H1 (cell line): Measurements from ENCODE around the gene DSG2. TPM values are rescaled to one million over a fixed set of nuclear protein-coding genes. Genes with fewer than 3 reads are reported as not detected.

ENCODE experiments used
- CTCF ChIA-PET: fragments of 300-600 bp; sonication (Branson Sonifier 250); formaldehyde crosslinking; loops from one replicate; lab custom pipeline; 2021; ENCODE audit not compliant: partially characterized antibody; lab: Charles Lee
- POLR2A ChIA-PET: fragments of 300-600 bp; sonication (Branson Sonifier 250); formaldehyde crosslinking; loops from one replicate; lab custom pipeline; 2021; ENCODE audit warnings: inconsistent platforms; ENCODE audit not compliant: partially characterized antibody; lab: Charles Lee
- DNase-seq, 2 experiments: peaks; one replicate each; pipeline versions ENCODE4 v3.0.0 to v3.0.0-alpha.2; 2010 to 2022; ENCODE audit warnings: low spot score in 2 of 2, low read depth in 1 of 2, mixed read lengths in 1 of 2
- FAIRE-seq: peaks from 2 replicates; lab custom pipeline; 2011; peaks lifted over from hg19 to GRCh38; lab: Jason Lieb, UNC
- H2AFZ ChIP-seq: 2 replicates; pipeline ENCODE4 v1.8.1; 2012; ENCODE audit warnings: low read length, inconsistent platforms
- H2AK5ac ChIP-seq: 2 replicates; pipeline ENCODE4 v1.6.1; 2013; ENCODE audit warnings: low read depth, low read length
- H2BK120ac ChIP-seq: replicated peaks from 2 replicates; pipeline ENCODE3; 2013; ENCODE audit warnings: low read depth, low read length, inconsistent platforms
- H2BK12ac ChIP-seq: 2 replicates; pipeline ENCODE4 v1.6.1; 2013; ENCODE audit warnings: low read depth, low read length
- H2BK15ac ChIP-seq: 2 replicates; pipeline ENCODE4 v1.6.1; 2013; ENCODE audit warnings: low read length
- H2BK20ac ChIP-seq: 2 replicates; pipeline ENCODE4 v1.6.1; 2013; ENCODE audit warnings: low read length
- H2BK5ac ChIP-seq: 2 replicates; pipeline ENCODE4 v1.6.1; 2013; ENCODE audit warnings: low read depth, low read length
- H3K14ac ChIP-seq: 2 replicates; pipeline ENCODE4 v1.6.1; 2013; ENCODE audit warnings: inconsistent platforms; ENCODE audit not compliant: insufficient read length
- H3K18ac ChIP-seq: 2 replicates; pipeline ENCODE4 v1.6.1; 2013; ENCODE audit warnings: low read length; ENCODE audit errors: extremely low read depth
- H3K23ac ChIP-seq: 2 replicates; pipeline ENCODE4 v1.6.1; 2013; ENCODE audit warnings: inconsistent platforms; ENCODE audit not compliant: insufficient read length
- H3K23me2 ChIP-seq: 2 replicates; pipeline ENCODE4 v1.6.1; 2013; ENCODE audit warnings: low read depth, low read length
- H3K27ac ChIP-seq: 2 replicates; pipeline ENCODE4 v1.6.1; 2011; ENCODE audit warnings: low read depth, low read length, inconsistent platforms
- H3K27me3 ChIP-seq, 4 experiments: replicated peaks in 1 of 4; 1 replicate in 1 of 4; 2 replicates in 3 of 4; pipeline versions ENCODE4 v1.6.1 to v1.8.1; 2011 to 2013; ENCODE audit warnings: low read length in 3 of 4, mild to moderate bottlenecking in 3 of 4, inconsistent platforms in 2 of 4, mixed read lengths in 2 of 4, moderate library complexity in 1 of 4; ENCODE audit not compliant: control insufficient read depth in 3 of 4, insufficient read depth in 3 of 4; ENCODE audit errors: extremely low read depth in 1 of 4
- H3K36me3 ChIP-seq, 4 experiments: 2 replicates each; pipeline versions ENCODE4 v1.6.1 to v1.8.1; 2011 to 2013; ENCODE audit warnings: mild to moderate bottlenecking in 4 of 4, low read length in 3 of 4, moderate library complexity in 2 of 4, control low read depth in 1 of 4, inconsistent platforms in 1 of 4; ENCODE audit not compliant: insufficient read depth in 4 of 4, control insufficient read depth in 2 of 4
- H3K4ac ChIP-seq: replicated peaks from 2 replicates; pipeline ENCODE3; 2013; ENCODE audit warnings: low read length, low read depth, mixed read lengths, inconsistent platforms; ENCODE audit not compliant: insufficient read length
- H3K4me1 ChIP-seq, 4 experiments: replicated peaks in 1 of 4; 1 replicate in 1 of 4; 2 replicates in 3 of 4; pipeline versions ENCODE4 v1.6.1 to v1.8.1; 2011 to 2013; ENCODE audit warnings: low read length in 3 of 4, inconsistent platforms in 2 of 4, mixed read lengths in 1 of 4; ENCODE audit not compliant: insufficient read depth in 4 of 4, control insufficient read depth in 3 of 4
- H3K4me2 ChIP-seq, 2 experiments: 2 replicates each; pipeline versions ENCODE4 v1.6.1 to v1.8.1; 2011 to 2013; ENCODE audit warnings: low read depth in 2 of 2, low read length in 2 of 2, control low read depth in 1 of 2, inconsistent platforms in 1 of 2, mild to moderate bottlenecking in 1 of 2; ENCODE audit not compliant: insufficient read depth in 1 of 2
- H3K4me3 ChIP-seq, 4 experiments: fragments of 200-600, 300-600 bp in 1 of 4; sonication (generic), shearing (Covaris generic), sonication (Bioruptor Twin) in 1 of 4; 2 replicates each; pipeline versions ENCODE4 v1.5.1 to v1.8.1; 2011 to 2016; ENCODE audit warnings: low read length in 4 of 4, low read depth in 3 of 4, control low read depth in 2 of 4, inconsistent platforms in 2 of 4, mild to moderate bottlenecking in 2 of 4, mixed read lengths in 1 of 4, moderate library complexity in 1 of 4; ENCODE audit not compliant: insufficient read depth in 2 of 4; ENCODE audit errors: extremely low read depth in 1 of 4
- H3K56ac ChIP-seq: replicated peaks from 2 replicates; pipeline ENCODE3; 2013; ENCODE audit warnings: low read depth, mild to moderate bottlenecking, mixed read lengths, low read length, inconsistent platforms; ENCODE audit not compliant: insufficient read length
- H3K79me1 ChIP-seq: 2 replicates; pipeline ENCODE4 v1.6.1; 2013; ENCODE audit warnings: low read depth, low read length, control low read depth
- H3K79me2 ChIP-seq, 2 experiments: 2 replicates each; pipeline versions ENCODE4 v1.6.1 to v1.8.1; 2012 to 2013; ENCODE audit warnings: low read length in 2 of 2, mild to moderate bottlenecking in 2 of 2, inconsistent platforms in 1 of 2; ENCODE audit not compliant: insufficient read depth in 2 of 2, control insufficient read depth in 1 of 2
- H3K9ac ChIP-seq, 4 experiments: replicated peaks in 1 of 4; 1 replicate in 1 of 4; 2 replicates in 3 of 4; pipeline versions ENCODE4 v1.6.1 to v1.8.1; 2011 to 2013; ENCODE audit warnings: low read depth in 3 of 4, low read length in 3 of 4, control low read depth in 2 of 4, mild to moderate bottlenecking in 2 of 4, moderate library complexity in 2 of 4, inconsistent platforms in 1 of 4; ENCODE audit errors: extremely low read depth in 1 of 4
- H3K9me3 ChIP-seq, 2 experiments: 2 replicates each; pipeline versions ENCODE4 v1.6.1 to v1.8.1; 2012 to 2013; ENCODE audit warnings: mild to moderate bottlenecking in 2 of 2, moderate library complexity in 2 of 2, control low read depth in 1 of 2, inconsistent platforms in 1 of 2, low read depth in 1 of 2, low read length in 1 of 2, mixed read lengths in 1 of 2; ENCODE audit not compliant: insufficient read depth in 2 of 2
- H4K20me1 ChIP-seq, 2 experiments: replicated peaks in 1 of 2; 2 replicates each; pipeline versions ENCODE3 to v1.8.1; 2011 to 2013; ENCODE audit warnings: inconsistent platforms in 2 of 2, low read length in 2 of 2, mild to moderate bottlenecking in 1 of 2; ENCODE audit not compliant: insufficient read depth in 2 of 2, control insufficient read depth in 1 of 2
- H4K5ac ChIP-seq: 2 replicates; pipeline ENCODE4 v1.6.1; 2013; ENCODE audit warnings: low read length, low read depth, mixed read lengths, inconsistent platforms; ENCODE audit not compliant: insufficient read length
- H4K8ac ChIP-seq: 2 replicates; pipeline ENCODE4 v1.8.0; 2013; ENCODE audit warnings: mild to moderate bottlenecking, moderate library complexity, low read length, inconsistent platforms; ENCODE audit not compliant: insufficient read depth; ENCODE audit errors: extremely low read depth
- H4K91ac ChIP-seq: replicated peaks from 2 replicates; pipeline ENCODE3; 2013; ENCODE audit warnings: low read length, mixed read lengths, inconsistent platforms; ENCODE audit not compliant: insufficient read length
- ASH2L ChIP-seq: fragments of 200-600, 300-600 bp; sonication (generic); IDR thresholded peaks from one replicate; pipeline ENCODE4 v1.7.1; 2017; ENCODE audit warnings: low read length
- BCL11A ChIP-seq, 2 experiments: IDR thresholded peaks; one replicate each; pipeline ENCODE4 v1.6.1; 2011; ENCODE audit warnings: low read depth in 2 of 2, low read length in 2 of 2, mild to moderate bottlenecking in 2 of 2
- RBBP5 ChIP-seq: IDR thresholded peaks from 2 replicates; pipeline ENCODE4 v1.7.1; 2012; ENCODE audit warnings: low read depth, mild to moderate bottlenecking, inconsistent platforms, low read length, moderate library complexity, borderline replicate concordance
- RFX5 ChIP-seq: IDR thresholded peaks from 2 replicates; pipeline ENCODE4 v1.6.1; 2011; ENCODE audit warnings: low read depth, low read length, improper control_type of control experiment, borderline replicate concordance
- RXRA ChIP-seq: IDR thresholded peaks from 2 replicates; pipeline ENCODE4 v1.6.1; 2011; ENCODE audit warnings: low read depth, mild to moderate bottlenecking, low read length, moderate library complexity; ENCODE audit not compliant: insufficient read depth
- TBP ChIP-seq: IDR thresholded peaks from 2 replicates; pipeline ENCODE4 v1.6.1; 2011; ENCODE audit warnings: low read depth, low read length, improper control_type of control experiment
- WGBS, 2 experiments: shearing (Covaris generic) in 1 of 2; methylation state at CpG; one replicate each; pipeline versions ENCODE4 v1.1.6 to v1.1.7; 2013 to 2015; ENCODE audit warnings: low lambda C conversion rate in 2 of 2, mixed read lengths in 2 of 2, inconsistent platforms in 1 of 2, low coverage in 1 of 2, missing lambda C conversion rate in 1 of 2; ENCODE audit not compliant: insufficient replicate concordance in 2 of 2, insufficient coverage in 1 of 2, insufficient read length in 1 of 2; ENCODE audit errors: extremely low coverage in 1 of 2, missing lambda C conversion rate in 1 of 2; 5-methylcytosine and 5-hydroxymethylcytosine counted together
- polyA plus RNA-seq, 7 experiments: library from polyadenylated mRNA; depleted of rRNA in 3 of 7; stranded (reverse) in 5 of 7; unstranded in 2 of 7; fragments of >200 nt in 5 of 7; fragments of 200-250 nt in 2 of 7; gene quantifications; 1 replicate in 5 of 7; 2 replicates in 1 of 7; 4 replicates in 1 of 7; pipeline versions ENCODE4 v1.2.1 to v1.2.3, GENCODE V29; 2011 to 2013; ENCODE audit warnings: missing spikeins in 2 of 7, mixed read lengths in 2 of 7
- total RNA-seq: library from RNA; stranded (reverse); fragmentation: NEBNext Ultra II Directional; extraction: Animal tissue kit (Norgen Biotek cat#: 25700); gene quantifications from 2 replicates; pipeline ENCODE4 v1.2.1, GENCODE V29; 2021

The DSG2 gene
- total and polyA plus RNA-seq, 2 of the 8 experiments (the other 6 are each of a cell fraction or from before 2014, with no cell fraction given) = 60.1 to 144 TPM

DNA sequence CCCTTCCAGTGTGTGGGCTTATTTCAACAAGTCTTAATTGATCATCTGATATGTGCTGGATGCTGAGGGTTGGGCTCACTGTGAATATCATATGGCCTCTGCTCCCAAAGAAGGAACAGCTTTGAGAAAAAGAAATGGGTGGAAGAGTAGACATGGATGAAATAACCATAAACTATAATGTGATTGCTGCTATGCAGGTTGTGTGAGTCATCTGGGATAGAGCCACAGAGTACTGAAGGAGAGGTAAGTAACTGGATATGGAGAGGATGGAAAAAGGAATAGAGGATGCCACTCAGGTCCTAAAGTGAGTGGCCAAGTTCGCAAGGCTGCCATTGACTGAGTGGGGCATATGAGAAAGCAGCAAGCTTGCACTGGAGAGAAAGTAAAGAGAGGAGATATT, 8.7 kb upstream of the DSG2 start:
- Histone ChIP-seq H2BK120ac (no peak overlapping the region), H3K9ac (no peak overlapping the region), H3K4ac (no peak overlapping the region), H3K56ac (no peak overlapping the region), H4K5ac (no peak overlapping the region), H3K9me3 (no peaks in the 10 kb centered on the region), H3K79me2 (no peaks in the 10 kb centered on the region), H3K4me3 (no peak overlapping the region), H3K4me1 (no peaks in the 10 kb centered on the region), H3K18ac (no peak overlapping the region), H3K14ac (no peak overlapping the region), H2BK5ac (no peak overlapping the region), H3K4me2 (no peak overlapping the region), H3K27ac (no peak overlapping the region), H3K23ac (no peak overlapping the region), H3K27me3 (no peaks in the 10 kb centered on the region), H3K23me2 (no peaks in the 10 kb centered on the region), H2AK5ac (no peak overlapping the region), H2BK20ac (no peak overlapping the region), H4K91ac (no peak overlapping the region), H3K79me1 (no peaks in the 10 kb centered on the region), H2AFZ (no peak overlapping the region), H2BK15ac (no peak overlapping the region), H3K36me3 (no peaks in the 10 kb centered on the region), H4K20me1 (no peaks in the 10 kb centered on the region), H2BK12ac (no peak overlapping the region), H4K8ac (no peak overlapping the region)
- ChIA-PET POLR2A (no interaction called here), CTCF (no interaction called here)
- WGBS, 2 experiments = 100% methylated on average over 1 of the region's 1 CpG; no CpG with 5 or more reads in 1 of the 2 experiments
- DNase-seq = no peak
- FAIRE-seq = no peak
- TF ChIP-seq BCL11A (IDR thresholded peaks at IDR 0.05; ENCODE audit: low read depth in 2 of 2, low read length in 2 of 2) (no peak), RXRA (no peak), ASH2L (no peak), RFX5 (no peak), RBBP5 (no peak), TBP (no peak)
